Left ventricle myocardium inferior (tissue), 1 donor: ENCODE results near the gene PFKM. TPM values are rescaled to one million over a fixed set of nuclear protein-coding genes. Genes with fewer than 3 reads are reported as not detected.
"Not testable (repeated sequence)": the region's sequence is repeated elsewhere in the genome, so short reads cannot be mapped to it uniquely, and the experiment has no call there.

Experiments used
- DNase-seq: peaks from one replicate; pipeline ENCODE4 v3.0.0-alpha.2; 2020
- H3K27ac ChIP-seq: fragments of 200-600 bp; replicated peaks from 2 replicates; pipeline ENCODE4 v1.8.0; 2021
- H3K27me3 ChIP-seq: fragments of 200-600 bp; 2 replicates; pipeline ENCODE4 v1.8.0; 2021; ENCODE audit warnings: low read depth
- H3K36me3 ChIP-seq: fragments of 200-600 bp; 2 replicates; pipeline ENCODE4 v1.8.0; 2021
- H3K4me1 ChIP-seq: fragments of 200-600 bp; 2 replicates; pipeline ENCODE4 v1.8.0; 2021
- H3K4me3 ChIP-seq: fragments of 200-600 bp; 2 replicates; pipeline ENCODE4 v1.8.0; 2021; ENCODE audit warnings: mild to moderate bottlenecking, moderate library complexity
- H3K9me3 ChIP-seq: fragments of 200-600 bp; replicated peaks from 2 replicates; pipeline ENCODE4 v1.8.0; 2021
- CTCF ChIP-seq: fragments of 200-600 bp; IDR thresholded peaks from 2 replicates; pipeline ENCODE4 v1.8.0; 2021; ENCODE audit warnings: antibody characterized with exemption, mild to moderate bottlenecking, borderline replicate concordance
- intact Hi-C: fragments of 100-400 bp; cut with micrococcal nuclease; formaldehyde crosslinking; loops from one replicate; pipeline ENCODE4 v1.11.0; 2022
- total RNA-seq: library from RNA; stranded (reverse); fragmentation: NEBNext Ultra II Directional; extraction: Animal tissue kit (Norgen Biotek cat#: 25700); gene quantifications from one replicate; pipeline ENCODE4 v1.2.1, GENCODE V29; 2021
- donor health status: DM: no; HTN: yes; CAD: no; lungs with severe emphysema.

The PFKM gene
- total RNA-seq, 1 donor from 2014 or later: 671 TPM

DNA sequence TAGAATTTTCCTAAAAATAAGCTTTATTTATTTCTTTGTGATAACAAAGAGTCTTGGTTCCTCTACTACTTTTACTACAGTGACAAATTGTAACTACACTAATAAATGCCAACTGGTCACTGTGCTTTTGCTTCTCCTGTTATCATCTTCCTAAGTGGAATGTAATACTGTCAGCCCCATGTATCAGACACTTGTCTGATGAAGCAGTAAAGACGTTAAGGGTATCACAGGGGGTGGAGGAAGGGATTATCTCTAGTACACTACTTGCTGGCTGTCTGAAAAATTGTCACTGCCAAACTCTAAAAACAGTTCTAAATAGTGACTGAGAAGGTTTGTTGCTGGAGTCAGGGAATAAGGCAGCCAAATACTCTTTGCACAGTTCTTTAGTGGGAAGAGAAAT lies 26.8 kb downstream of the PFKM start:
- intact Hi-C loops: no loop called here
- no peak for TF ChIP-seq CTCF
- Histone ChIP-seq H3K4me1 (peaks cover 91% of the 10 kb centered on the region), H3K36me3 (peaks cover 98% of the 10 kb centered on the region), H3K27ac (peak overlapping the region; percentile 81), H3K27me3 (no peaks in the 10 kb centered on the region), H3K4me3 (no peak overlapping the region), H3K9me3 (no peaks in the 10 kb centered on the region)
- DNase-seq: no peak

DNA sequence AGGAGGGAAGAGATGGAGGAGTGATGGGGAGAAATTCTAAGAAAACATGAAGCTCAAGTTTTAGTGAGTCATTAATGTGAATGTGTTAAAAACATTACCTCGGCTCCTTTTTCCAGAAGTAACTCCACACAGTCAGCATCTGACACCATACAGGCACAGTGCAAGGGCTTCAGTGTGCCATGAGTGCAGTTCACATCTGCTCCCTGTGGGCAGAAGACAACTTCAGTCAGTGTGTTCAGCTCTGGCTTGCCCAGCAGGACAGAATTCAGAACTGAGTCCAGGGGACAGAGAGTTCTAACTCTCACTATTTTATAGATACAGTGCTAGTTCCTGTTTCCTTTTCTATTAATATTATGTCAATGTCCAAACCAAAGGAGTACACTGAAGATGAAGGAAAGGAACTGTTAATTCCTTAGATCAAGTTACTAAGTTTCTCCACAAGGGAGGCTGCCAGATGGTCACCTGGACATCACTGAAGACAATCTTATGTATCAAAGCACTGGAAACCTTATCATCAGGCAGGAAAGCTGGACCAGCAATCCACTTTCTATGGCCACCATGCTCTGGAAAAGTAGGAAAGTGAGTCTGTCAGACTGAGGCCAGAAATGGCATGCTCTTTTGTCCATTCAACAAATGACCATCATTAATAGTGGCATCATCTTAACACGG lies 32.1 kb downstream of the PFKM start:
- peaks cover 94% of the 10 kb centered on the region for H3K4me1 ChIP-seq
- no peak for DNase-seq
- H3K27ac ChIP-seq: peak overlapping the region; percentile 68
- TF ChIP-seq CTCF: no peak
- intact Hi-C loops: no loop called here
- peaks cover 77% of the 10 kb centered on the region for H3K36me3 ChIP-seq
- no peaks in the 10 kb centered on the region for H3K9me3 ChIP-seq
- no peak overlapping the region for H3K4me3 ChIP-seq
- H3K27me3 ChIP-seq: no peaks in the 10 kb centered on the region

GRCh38 chr12:48155786-48156185 lies 36.6 kb downstream of the PFKM start:
- peaks cover 73% of the 10 kb centered on the region for H3K4me1 ChIP-seq
- H3K36me3 ChIP-seq: peaks cover 32% of the 10 kb centered on the region
- H3K9me3 ChIP-seq, H3K27me3 ChIP-seq, H3K27ac ChIP-seq, intact Hi-C loops, DNase-seq: not testable (repeated sequence)
- H3K4me3 ChIP-seq: peak overlapping the region; percentile 92

GRCh38 chr12:48156652-48157017 lies 37.5 kb downstream of the PFKM start:
- no peak for DNase-seq
- intact Hi-C loops: no loop called here
- peaks cover 67% of the 10 kb centered on the region for H3K4me1 ChIP-seq
- H3K27me3 ChIP-seq: no peaks in the 10 kb centered on the region
- H3K9me3 ChIP-seq: no peaks in the 10 kb centered on the region
- H3K27ac ChIP-seq: peak overlapping the region; percentile 94
- no peak for TF ChIP-seq CTCF
- peaks cover 24% of the 10 kb centered on the region for H3K36me3 ChIP-seq
- H3K4me3 ChIP-seq: peak overlapping the region; percentile 92

GRCh38 chr12:48157018-48157888 lies 38.1 kb downstream of the PFKM start, which contains the start of gene ASB8:
Gene ASB8 (minus strand): TSS chr12:48157515. CDS start chr12:48153496, 4,019 bp downstream.
- Histone ChIP-seq H3K36me3 (peaks cover 17% of the 10 kb centered on the region), H3K27ac (peak within 1 kb of the TSS; percentile 94), H3K27me3 (no peaks in the 10 kb centered on the region), H3K4me3 (peak within 1 kb of the TSS; percentile 92), H3K4me1 (peaks cover 61% of the 10 kb centered on the region), H3K9me3 (no peaks in the 10 kb centered on the region)
- DNase-seq: peak; percentile 99
- TF ChIP-seq CTCF: peak; percentile 66
- intact Hi-C loops: no loop called here
